GM19351 (cell line): ENCODE data around the gene CLDN1.
"Not testable (repeated sequence)": the region's sequence is repeated elsewhere in the genome, so short reads cannot be mapped to it uniquely, and the experiment has no call there.

ENCODE experiments used
- ATAC-seq: cut with Tn5 transposase; IDR thresholded peaks from one replicate; pipeline ENCODE4 v1.9.1; 2021; ENCODE audit warnings: mild to moderate bottlenecking, moderate library complexity; ENCODE audit not compliant: unreplicated experiment

CLDN1 gene

GRCh38 chr3:190294030-190294429, 28.2 kb downstream of the CLDN1 start:
- ATAC-seq, result no peak

DNA sequence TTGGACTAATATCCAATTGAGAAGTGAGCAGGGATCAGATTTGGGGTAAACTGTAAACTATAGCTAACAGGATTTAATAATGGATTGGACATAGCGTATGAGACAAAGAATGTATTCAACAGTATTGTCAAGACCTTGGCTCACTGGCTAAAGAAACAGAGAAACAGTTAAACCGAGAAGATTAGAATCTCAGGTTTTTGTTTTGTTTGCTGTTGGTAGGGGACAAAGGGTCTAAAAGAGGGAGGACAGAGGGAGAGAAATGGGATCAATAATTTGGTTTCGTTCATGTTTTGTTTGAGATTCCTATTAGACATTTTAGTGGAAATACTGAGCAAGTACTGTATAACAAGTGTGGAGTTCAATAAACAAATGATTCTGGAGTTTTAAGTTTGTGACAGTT, 28.6 kb downstream of the CLDN1 start:
- no peak for ATAC-seq

DNA sequence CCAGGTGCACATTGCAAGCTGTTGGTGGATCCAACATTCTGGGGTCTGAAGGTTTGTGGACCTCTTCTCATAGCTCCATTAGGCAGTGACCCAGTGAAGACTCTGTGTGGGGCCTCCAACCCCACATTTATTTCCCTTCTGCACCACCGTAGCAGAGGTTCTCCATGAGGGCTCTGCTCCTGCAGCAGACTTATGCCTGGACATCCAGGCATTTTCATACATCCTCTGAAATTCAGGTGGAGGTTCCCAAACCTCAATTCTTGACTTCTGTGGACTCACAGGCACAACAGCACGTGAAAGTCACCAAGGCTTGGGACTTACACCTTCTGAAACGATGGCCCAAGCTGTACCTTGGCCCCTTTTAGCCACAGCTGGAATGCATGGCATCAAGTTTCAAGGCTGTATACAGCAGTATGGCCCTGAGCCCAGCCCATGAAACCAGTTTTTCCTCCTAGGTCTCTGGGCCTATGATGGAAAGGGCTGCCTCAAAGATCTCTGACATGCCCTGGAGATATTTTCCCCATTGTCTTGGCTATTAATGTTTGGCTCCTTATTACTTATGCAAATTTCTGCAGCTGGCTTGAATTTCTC, 30.2 kb downstream of the CLDN1 start:
- ATAC-seq, result no peak

- ATAC-seq, result no peak
Observed at GRCh38 chr3:190289989-190290388, 32.3 kb downstream of the CLDN1 start.

GRCh38 chr3:190288836-190289235, 33.4 kb downstream of the CLDN1 start:
- ATAC-seq, result no peak

- ATAC-seq, result no peak
Observed at GRCh38 chr3:190286014-190286413, 36.2 kb downstream of the CLDN1 start.

DNA sequence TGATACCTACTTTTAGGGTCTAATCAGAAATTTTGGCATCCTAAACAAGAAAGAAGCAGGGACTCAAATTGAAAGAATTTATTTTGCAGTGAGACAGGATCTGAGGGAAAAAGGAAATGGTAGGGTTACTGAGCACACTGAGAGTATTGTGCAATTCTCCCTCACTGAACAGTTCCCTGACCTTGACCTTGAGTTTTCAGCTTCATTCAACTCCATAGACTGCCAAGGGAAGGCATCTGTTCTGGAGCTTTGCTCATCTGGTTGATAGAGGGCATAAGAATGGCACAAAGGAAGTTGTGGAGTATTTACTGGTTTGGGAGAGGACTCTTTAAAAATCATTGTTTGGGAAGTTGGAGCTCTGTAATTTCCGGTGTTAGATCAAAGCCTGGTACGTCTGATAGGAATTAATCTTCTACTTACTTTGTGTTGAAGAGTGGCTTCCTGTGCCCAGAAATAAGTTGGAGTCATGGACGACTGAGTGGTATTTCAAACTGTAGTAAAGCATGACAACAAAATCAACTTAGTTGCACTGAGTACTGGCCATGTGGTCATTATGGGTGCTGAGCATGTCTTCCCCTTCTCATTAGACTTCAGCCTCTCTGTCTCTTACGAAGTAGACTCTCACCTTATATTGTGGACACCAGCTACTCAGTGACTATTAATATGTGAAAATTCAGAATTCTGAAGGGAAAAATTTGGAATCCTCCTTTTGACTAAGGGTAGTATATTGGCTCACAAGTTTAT, 40.8 kb downstream of the CLDN1 start:
- no peak for ATAC-seq

GRCh38 chr3:190279690-190280089, 42.6 kb downstream of the CLDN1 start:
- ATAC-seq, result no peak

- no peak for ATAC-seq
Observed at GRCh38 chr3:190272747-190273146, 49.5 kb downstream of the CLDN1 start.

DNA sequence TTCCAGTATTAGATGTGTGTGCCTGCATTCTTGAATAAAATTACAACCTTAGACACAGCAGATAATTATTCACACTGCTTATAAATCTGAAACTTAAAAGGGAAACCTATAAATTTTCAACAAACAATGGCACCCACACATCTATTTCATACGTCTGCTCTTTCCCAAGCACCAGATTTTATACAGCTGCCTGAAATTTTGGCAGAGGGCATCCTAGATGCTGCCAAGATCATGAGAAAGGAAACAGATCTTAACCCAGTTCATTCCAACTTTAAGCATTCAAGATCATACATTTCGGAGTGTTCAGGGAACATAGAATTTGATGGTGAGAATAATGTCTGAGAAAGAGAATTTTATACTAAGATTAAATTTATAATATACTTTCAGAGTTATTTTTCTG, 53.1 kb downstream of the CLDN1 start:
- ATAC-seq, result no peak

DNA sequence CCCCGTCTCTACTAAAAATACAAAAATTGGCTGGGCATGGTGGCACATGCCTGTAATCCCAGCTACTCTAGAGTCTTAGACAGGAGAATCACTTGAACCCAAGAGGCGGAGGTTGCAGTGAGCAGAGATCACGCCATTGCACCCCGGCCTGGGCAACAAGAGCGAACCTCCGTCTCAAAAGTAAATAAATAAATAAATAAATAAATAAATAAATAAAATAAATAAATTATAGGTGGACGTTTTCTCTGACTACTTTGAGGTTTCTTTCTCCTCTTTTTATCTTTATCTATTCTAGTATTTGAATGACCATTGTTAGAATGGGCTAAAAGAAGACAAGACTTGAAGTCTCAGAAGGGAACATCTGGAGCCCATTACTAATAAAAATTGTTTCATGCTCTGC, 54.8 kb downstream of the CLDN1 start:
- not testable (repeated sequence) for ATAC-seq

GRCh38 chr3:190266913-190267290, 55.3 kb downstream of the CLDN1 start:
- ATAC-seq, result no peak

- ATAC-seq, result no peak
Observed at GRCh38 chr3:190266265-190266912, 55.9 kb downstream of the CLDN1 start.

DNA sequence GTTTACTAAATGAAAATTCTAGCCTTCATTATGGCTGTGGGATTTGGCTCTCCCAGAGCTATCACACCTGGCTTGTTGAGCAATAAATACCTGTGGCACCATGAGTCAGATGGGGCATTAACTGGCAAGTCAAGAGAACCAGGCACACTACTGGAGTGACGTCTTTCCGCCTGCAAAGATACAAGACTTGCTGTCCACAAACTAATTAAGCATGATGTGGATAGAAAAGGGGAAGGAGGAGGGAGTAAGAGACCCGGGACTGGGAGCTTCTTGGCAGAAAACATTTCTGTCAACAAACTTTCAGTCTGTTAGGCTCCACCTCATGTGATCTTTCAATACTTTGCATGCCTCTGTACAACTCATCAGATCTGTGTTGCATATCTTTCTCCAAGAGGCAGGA, 56.5 kb downstream of the CLDN1 start:
- no peak for ATAC-seq

GRCh38 chr3:190265126-190265525, 57.1 kb downstream of the CLDN1 start:
- ATAC-seq, result no peak

DNA sequence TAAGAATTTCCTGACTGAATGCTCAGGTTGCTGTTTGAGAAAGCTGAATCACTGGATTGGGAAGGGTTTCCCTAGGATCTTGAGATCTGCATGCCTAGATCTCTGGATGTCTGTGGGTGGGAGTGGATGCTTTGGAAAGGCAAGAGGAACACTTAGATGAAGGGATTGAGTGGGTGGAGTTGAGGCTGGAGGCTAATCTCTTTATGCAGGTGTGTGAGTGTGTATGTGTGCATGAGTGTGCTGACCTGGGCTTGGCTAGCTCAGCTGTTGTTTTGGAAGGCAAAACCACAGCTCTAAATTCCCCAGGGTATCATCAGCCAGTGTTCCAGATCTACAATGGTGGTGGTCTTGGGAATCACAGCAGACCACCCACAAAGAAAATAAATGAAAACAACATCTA, 60.5 kb downstream of the CLDN1 start:
- ATAC-seq, result no peak

GRCh38 chr3:190261015-190261414, 61.2 kb downstream of the CLDN1 start:
- ATAC-seq, result no peak

DNA sequence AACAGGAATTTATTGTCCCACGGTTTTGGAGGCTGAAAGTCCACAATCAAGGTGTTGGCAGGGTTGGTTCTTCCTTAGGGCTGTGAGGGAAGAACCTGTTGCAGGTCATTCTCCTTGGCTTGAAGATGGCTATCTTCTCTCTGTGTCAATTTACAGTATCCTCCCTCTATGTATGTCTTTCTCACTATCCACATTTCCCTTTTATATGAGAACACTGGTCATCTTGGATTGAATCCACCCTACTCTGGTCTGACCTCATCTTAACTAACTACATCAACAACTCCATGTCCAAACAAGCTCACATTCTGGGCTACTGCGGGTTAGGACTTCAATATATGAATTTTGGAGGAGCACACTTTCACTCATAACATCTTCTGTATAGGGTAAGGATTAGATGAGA, 61.9 kb downstream of the CLDN1 start:
- ATAC-seq, result no peak

GRCh38 chr3:190258634-190259033, 63.6 kb downstream of the CLDN1 start:
- ATAC-seq, result no peak
